Fibroblast of lung (primary cell): ENCODE data around the gene PCYT1B.

Experiments used
- CTCF ChIP-seq, 2 donors: IDR thresholded peaks in 1 of 2; conservative IDR thresholded peaks in 1 of 2; 1 replicate in 1 of 2; 2 replicates in 1 of 2; pipeline ENCODE4 v1.5.1; 2011 to 2012; ENCODE audit warnings: low read length in 2 of 2, control low read depth in 1 of 2, inconsistent platforms in 1 of 2, low read depth in 1 of 2, mild to moderate bottlenecking in 1 of 2
- EZH2 ChIP-seq: IDR thresholded peaks from 2 replicates; pipeline ENCODE4 v1.5.1; 2012; ENCODE audit warnings: low read length, control low read depth, mild to moderate bottlenecking; ENCODE audit errors: missing control alignments

DNA sequence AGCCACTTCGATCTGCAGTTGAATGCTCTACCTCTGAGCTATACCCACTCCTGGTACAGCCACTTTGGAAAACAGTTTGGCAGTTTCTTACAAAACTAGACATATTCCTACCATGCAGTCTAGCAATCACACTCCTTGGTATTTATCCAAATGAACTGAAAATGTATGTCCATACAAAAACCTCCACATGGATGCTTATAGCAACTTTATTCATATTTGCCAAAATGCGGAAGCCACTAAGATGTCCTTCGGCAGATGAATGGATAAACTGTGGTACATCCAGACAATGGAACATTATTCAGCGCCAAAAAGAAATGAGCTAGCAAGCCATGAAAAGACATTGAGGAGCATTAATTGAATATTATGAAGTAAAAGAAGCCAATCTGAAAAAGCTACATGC lies 45.3 kb downstream of the PCYT1B start:
- TF ChIP-seq CTCF (conservative IDR thresholded peaks at IDR 0.05 in 1 of 2, IDR thresholded peaks at IDR 0.05 in 1 of 2; ENCODE audit: low read depth in 1 of 2, low read length in 2 of 2): no peak
- TF ChIP-seq EZH2: no peak
